Liver (tissue), 9 donors: ENCODE results near the gene AKAP5. TPM values are rescaled to one million over a fixed set of nuclear protein-coding genes. Genes with fewer than 3 reads are reported as not detected.

Source experiments
- DNase-seq: peaks from one replicate; pipeline ENCODE4 v3.0.0-alpha.2; 2017; ENCODE audit warnings: low spot score
- H3K27ac ChIP-seq, 2 donors: one replicate each; pipeline ENCODE4 v1.7.0; 2013; ENCODE audit warnings: inconsistent platforms in 2 of 2, low read length in 2 of 2, control low read depth in 1 of 2, low read depth in 1 of 2, mild to moderate bottlenecking in 1 of 2
- H3K27me3 ChIP-seq, 4 donors: one replicate each; pipeline versions ENCODE4 v1.6.1 to v1.7.0; 2013; ENCODE audit warnings: low read length in 3 of 4, inconsistent platforms in 1 of 4, mild to moderate bottlenecking in 1 of 4, moderate library complexity in 1 of 4; ENCODE audit not compliant: control insufficient read depth in 4 of 4, insufficient read depth in 4 of 4
- H3K36me3 ChIP-seq, 4 donors: one replicate each; pipeline versions ENCODE4 v1.6.1 to v1.7.0; 2013; ENCODE audit warnings: low read length in 3 of 4, mild to moderate bottlenecking in 3 of 4, low read depth in 1 of 4, moderate library complexity in 1 of 4; ENCODE audit not compliant: control insufficient read depth in 4 of 4, insufficient read depth in 3 of 4
- H3K4me1 ChIP-seq, 4 donors: one replicate each; pipeline versions ENCODE4 v1.6.1 to v1.7.0; 2013; ENCODE audit warnings: low read length in 3 of 4, mild to moderate bottlenecking in 3 of 4, moderate library complexity in 1 of 4; ENCODE audit not compliant: control insufficient read depth in 4 of 4, insufficient read depth in 4 of 4
- H3K4me3 ChIP-seq, 3 donors: one replicate each; pipeline versions ENCODE4 v1.6.1 to v1.7.0; 2013; ENCODE audit warnings: low read length in 3 of 3, control low read depth in 1 of 3, low read depth in 1 of 3, mild to moderate bottlenecking in 1 of 3
- H3K9ac ChIP-seq, 2 donors: one replicate each; pipeline ENCODE4 v1.7.0; 2013; ENCODE audit warnings: low read length in 2 of 2, mild to moderate bottlenecking in 2 of 2, moderate library complexity in 2 of 2, control low read depth in 1 of 2, low read depth in 1 of 2
- H3K9me3 ChIP-seq, 4 donors: one replicate each; pipeline versions ENCODE4 v1.6.1 to v1.7.0; 2013; ENCODE audit warnings: low read length in 3 of 4; ENCODE audit not compliant: control insufficient read depth in 4 of 4
- CTCF ChIP-seq: fragments of 150-350 bp; IDR thresholded peaks from 2 replicates; pipeline ENCODE4 v1.5.1; 2017; ENCODE audit warnings: improper control_type of control experiment, low read depth, low read length; ENCODE audit not compliant: missing input control
- FOXA1 ChIP-seq: IDR thresholded peaks from 2 replicates; pipeline ENCODE4 v1.6.1; 2016; ENCODE audit warnings: antibody characterized with exemption
- GABPA ChIP-seq, 2 donors: IDR thresholded peaks in 1 of 2; conservative IDR thresholded peaks in 1 of 2; 2 replicates each; pipeline ENCODE4 v1.6.1; 2016; ENCODE audit warnings: antibody characterized with exemption in 2 of 2, mild to moderate bottlenecking in 1 of 2, moderate library complexity in 1 of 2
- HNF4A ChIP-seq, 2 donors: conservative IDR thresholded peaks; 2 replicates each; pipeline ENCODE4 v1.6.1; 2016; ENCODE audit warnings: antibody characterized with exemption in 2 of 2, mild to moderate bottlenecking in 2 of 2
- JUND ChIP-seq, 2 donors: IDR thresholded peaks; 2 replicates each; pipeline ENCODE4 v1.6.1; 2016; ENCODE audit warnings: antibody characterized with exemption in 2 of 2
- RAD21 ChIP-seq, 2 donors: IDR thresholded peaks; 2 replicates each; pipeline ENCODE4 v1.6.1; 2016; ENCODE audit warnings: antibody characterized with exemption in 2 of 2, mild to moderate bottlenecking in 2 of 2
- RXRA ChIP-seq, 2 donors: IDR thresholded peaks; 2 replicates each; pipeline ENCODE4 v1.6.1; 2017 to 2018; ENCODE audit warnings: antibody characterized with exemption in 2 of 2, mild to moderate bottlenecking in 1 of 2
- WGBS: extraction: QIAGEN DNeasy Blood & Tissue Kit; methylation state at CpG from one replicate; pipeline ENCODE4 v1.1.7; 2013; 5-methylcytosine and 5-hydroxymethylcytosine counted together
- polyA plus RNA-seq, 2 donors: library from polyadenylated mRNA; stranded (reverse) in 1 of 2; unstranded in 1 of 2; fragments of 200-250 nt in 1 of 2; fragments of >200 nt in 1 of 2; fragmentation: Nextera tagmentation in 1 of 2; extraction: Ambion mirVana in 1 of 2; gene quantifications; one replicate each; pipeline versions ENCODE4 v1.2.1 to v1.2.3, GENCODE V29; 2013 to 2015
- total RNA-seq, 2 donors: library from RNA; depleted of rRNA; stranded (reverse); fragments of >200 nt; gene quantifications; one replicate each; pipeline ENCODE4 v1.2.3, GENCODE V29; 2014
- TF ChIP-seq, protein P1 (sequence below): IDR thresholded peaks from 2 replicates; pipeline ENCODE4 v1.6.1; 2016; ENCODE audit warnings: antibody characterized with exemption
- donor health status: healthy.
- donor health status: healthy.
- donor health status: healthy.
- donor health status: healthy.
- donor health status: healthy.

Gene AKAP5
- total and polyA plus RNA-seq, 4 donors, result 0.07 to 2.3 (median 0.27) TPM

- H3K4me1 ChIP-seq, result peaks cover 0 to 33% (median 18%) of the 10 kb centered on the region in 4 donors
- no peaks in the 10 kb centered on the region for H3K36me3 ChIP-seq
- H3K27me3 ChIP-seq, result no peaks in the 10 kb centered on the region
- no peak overlapping the region for H3K4me3 ChIP-seq
- no peak overlapping the region for H3K27ac ChIP-seq
- DNase-seq, result no peak
- 89% methylated on average over 8 of the region's 8 CpGs for WGBS
- TF ChIP-seq RXRA (IDR thresholded peaks at IDR 0.05), result no peak
- no peak overlapping the region for H3K9ac ChIP-seq
- H3K9me3 ChIP-seq, result no peaks in the 10 kb centered on the region
Observed at GRCh38 chr14:64509036-64509435, 43.7 kb downstream of the AKAP5 start.

- Histone ChIP-seq H3K9ac (peak overlapping the region in 1 of 2 donors; percentile 38), H3K27ac (peak overlapping the region; percentile 46 to 63), H3K9me3 (no peaks in the 10 kb centered on the region), H3K27me3 (no peaks in the 10 kb centered on the region), H3K4me1 (peaks cover 0 to 28% (median 14%) of the 10 kb centered on the region in 4 donors), H3K4me3 (no peak overlapping the region), H3K36me3 (no peaks in the 10 kb centered on the region)
- WGBS, result 20% methylated on average over 4 of the region's 4 CpGs
- TF ChIP-seq CTCF (peak; percentile 94), RAD21 (IDR thresholded peaks at IDR 0.05) (peak; percentile 83 to 90)
- TF ChIP-seq, protein P1, sequence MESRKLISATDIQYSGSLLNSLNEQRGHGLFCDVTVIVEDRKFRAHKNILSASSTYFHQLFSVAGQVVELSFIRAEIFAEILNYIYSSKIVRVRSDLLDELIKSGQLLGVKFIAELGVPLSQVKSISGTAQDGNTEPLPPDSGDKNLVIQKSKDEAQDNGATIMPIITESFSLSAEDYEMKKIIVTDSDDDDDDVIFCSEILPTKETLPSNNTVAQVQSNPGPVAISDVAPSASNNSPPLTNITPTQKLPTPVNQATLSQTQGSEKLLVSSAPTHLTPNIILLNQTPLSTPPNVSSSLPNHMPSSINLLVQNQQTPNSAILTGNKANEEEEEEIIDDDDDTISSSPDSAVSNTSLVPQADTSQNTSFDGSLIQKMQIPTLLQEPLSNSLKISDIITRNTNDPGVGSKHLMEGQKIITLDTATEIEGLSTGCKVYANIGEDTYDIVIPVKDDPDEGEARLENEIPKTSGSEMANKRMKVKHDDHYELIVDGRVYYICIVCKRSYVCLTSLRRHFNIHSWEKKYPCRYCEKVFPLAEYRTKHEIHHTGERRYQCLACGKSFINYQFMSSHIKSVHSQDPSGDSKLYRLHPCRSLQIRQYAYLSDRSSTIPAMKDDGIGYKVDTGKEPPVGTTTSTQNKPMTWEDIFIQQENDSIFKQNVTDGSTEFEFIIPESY, result no peak
- peak; percentile 66 for DNase-seq
Observed at GRCh38 chr14:64510825-64511671, 45.7 kb downstream of the AKAP5 start.

DNA sequence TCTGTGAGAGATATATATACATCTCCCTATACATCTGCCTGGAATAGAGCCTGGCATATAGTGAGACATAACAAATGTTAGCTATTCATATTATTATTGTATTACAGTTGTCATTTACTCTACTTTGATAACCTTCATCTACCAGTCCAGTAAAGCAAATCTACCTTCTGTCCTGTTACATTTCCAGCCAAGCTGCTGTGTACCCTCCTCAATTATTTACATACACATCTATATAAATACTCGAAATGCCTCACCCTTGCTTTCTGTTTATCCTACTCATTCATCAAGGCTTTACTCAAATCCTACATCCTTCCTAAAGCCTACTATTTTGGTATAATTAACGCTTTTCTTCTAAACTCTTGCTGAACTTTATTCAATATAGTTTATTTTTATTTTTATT lies 48.0 kb downstream of the AKAP5 start:
- no peak for DNase-seq
- no peaks in the 10 kb centered on the region for H3K36me3 ChIP-seq
- H3K9me3 ChIP-seq, result no peaks in the 10 kb centered on the region
- H3K4me3 ChIP-seq, result no peak overlapping the region
- H3K9ac ChIP-seq, result no peak overlapping the region
- no peak for TF ChIP-seq JUND (IDR thresholded peaks at IDR 0.05)
- H3K27me3 ChIP-seq, result no peaks in the 10 kb centered on the region
- peaks cover 2 to 21% (median 10%) of the 10 kb centered on the region in 4 donors for H3K4me1 ChIP-seq
- no peak overlapping the region for H3K27ac ChIP-seq
- 88% methylated on average over 2 of the region's 2 CpGs for WGBS

GRCh38 chr14:64515053-64515452 lies 49.8 kb downstream of the AKAP5 start:
- no peak overlapping the region for H3K9ac ChIP-seq
- no peak overlapping the region for H3K4me3 ChIP-seq
- no peaks in the 10 kb centered on the region for H3K36me3 ChIP-seq
- H3K4me1 ChIP-seq, result peaks cover 2 to 17% (median 7%) of the 10 kb centered on the region in 4 donors
- no peak for TF ChIP-seq GABPA (IDR thresholded peaks at IDR 0.05 in 1 of 2, conservative IDR thresholded peaks at IDR 0.05 in 1 of 2)
- no peak for TF ChIP-seq FOXA1
- TF ChIP-seq, protein P1, result no peak
- no peak for TF ChIP-seq HNF4A (conservative IDR thresholded peaks at IDR 0.05)
- no peak for DNase-seq
- H3K27ac ChIP-seq, result no peak overlapping the region
- 23% methylated on average over 1 of the region's 1 CpG for WGBS
- H3K27me3 ChIP-seq, result no peaks in the 10 kb centered on the region
- no peaks in the 10 kb centered on the region for H3K9me3 ChIP-seq
